ENCODE measurements around the gene ZNF682. TPM values are rescaled to one million over a fixed set of nuclear protein-coding genes. Genes with fewer than 3 reads are reported as not detected.

Gene ZNF682
- total RNA-seq, 1 experiment from 2014 or later, result not detected

DNA sequence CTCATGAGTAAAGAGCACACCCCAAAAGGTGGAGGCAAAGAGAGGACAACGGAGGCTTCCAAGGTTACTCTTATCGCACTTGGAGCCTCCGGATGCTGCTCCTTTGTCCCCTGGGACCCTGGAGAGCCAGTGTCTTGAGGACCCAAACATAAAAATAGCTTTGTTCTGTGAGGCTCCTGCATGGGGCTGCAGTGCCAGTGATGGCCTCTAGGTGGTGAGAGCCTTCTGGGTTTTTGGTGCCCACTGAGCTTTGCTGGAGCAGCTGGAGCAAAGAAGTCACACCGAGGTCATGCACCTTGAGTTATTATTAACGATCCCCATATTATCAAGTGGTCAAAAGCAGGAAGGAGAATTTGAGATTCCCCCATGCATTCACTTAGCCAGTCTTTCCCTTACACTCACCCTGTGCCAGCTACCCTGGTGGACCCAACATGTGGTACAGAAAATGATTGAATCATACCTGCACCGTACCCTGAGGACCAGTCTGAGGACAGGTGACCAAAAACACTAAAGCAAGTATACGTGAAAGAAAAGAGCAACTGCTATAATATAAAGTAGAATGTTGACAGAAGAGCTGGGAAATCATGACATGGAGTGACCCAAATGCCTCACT is 41.5 kb downstream of the ZNF682 start:
- no peak overlapping the region for H3K27ac ChIP-seq (ENCODE audit: low read depth, low read length)
- intact Hi-C loops (cut with micrococcal nuclease), result no loop called here
- H4K20me1 ChIP-seq (ENCODE audit: insufficient read depth), result no peaks in the 10 kb centered on the region
- no peaks in the 10 kb centered on the region for H3K4me1 ChIP-seq (ENCODE audit: control insufficient read depth in 1 of 2, insufficient read depth in 2 of 2, low read length in 2 of 2)
- no peak overlapping the region for H3K4me3 ChIP-seq (replicated peaks in 1 of 2; ENCODE audit: low read depth in 1 of 2, low read length in 2 of 2)
- BruUV-seq (replicated peaks), result no TSS peak
- H3K9me2 ChIP-seq (ENCODE audit: insufficient read depth), result no peaks in the 10 kb centered on the region
- H3K36me3 ChIP-seq (ENCODE audit: control insufficient read depth in 1 of 2, insufficient read depth in 2 of 2, low read length in 2 of 2), result no peaks in the 10 kb centered on the region
- no peak for TF ChIP-seq POLR2A (IDR thresholded peaks at IDR 0.05; ENCODE audit: borderline replicate concordance, extremely low read depth, insufficient read depth, insufficient read length)
- TF ChIP-seq, protein P1, sequence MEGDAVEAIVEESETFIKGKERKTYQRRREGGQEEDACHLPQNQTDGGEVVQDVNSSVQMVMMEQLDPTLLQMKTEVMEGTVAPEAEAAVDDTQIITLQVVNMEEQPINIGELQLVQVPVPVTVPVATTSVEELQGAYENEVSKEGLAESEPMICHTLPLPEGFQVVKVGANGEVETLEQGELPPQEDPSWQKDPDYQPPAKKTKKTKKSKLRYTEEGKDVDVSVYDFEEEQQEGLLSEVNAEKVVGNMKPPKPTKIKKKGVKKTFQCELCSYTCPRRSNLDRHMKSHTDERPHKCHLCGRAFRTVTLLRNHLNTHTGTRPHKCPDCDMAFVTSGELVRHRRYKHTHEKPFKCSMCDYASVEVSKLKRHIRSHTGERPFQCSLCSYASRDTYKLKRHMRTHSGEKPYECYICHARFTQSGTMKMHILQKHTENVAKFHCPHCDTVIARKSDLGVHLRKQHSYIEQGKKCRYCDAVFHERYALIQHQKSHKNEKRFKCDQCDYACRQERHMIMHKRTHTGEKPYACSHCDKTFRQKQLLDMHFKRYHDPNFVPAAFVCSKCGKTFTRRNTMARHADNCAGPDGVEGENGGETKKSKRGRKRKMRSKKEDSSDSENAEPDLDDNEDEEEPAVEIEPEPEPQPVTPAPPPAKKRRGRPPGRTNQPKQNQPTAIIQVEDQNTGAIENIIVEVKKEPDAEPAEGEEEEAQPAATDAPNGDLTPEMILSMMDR (IDR thresholded peaks at IDR 0.05 in 2 of 3, conservative IDR thresholded peaks at IDR 0.05 in 1 of 3; ENCODE audit: borderline replicate concordance in 1 of 3, insufficient read depth in 1 of 3, low read depth in 2 of 3, low read length in 2 of 3), result peak in 2 of 3 experiments; percentile 39 to 61; a peak in 4 of 6 replicates
- ATAC-seq (no peak), DNase-seq (ENCODE audit: low read depth, low spot score) (no peak)
- no peaks in the 10 kb centered on the region for H3K79me2 ChIP-seq (ENCODE audit: insufficient read depth, low read length)
- no peak overlapping the region for H3K4me2 ChIP-seq (ENCODE audit: low read length)
- no peaks in the 10 kb centered on the region for H3K27me3 ChIP-seq (ENCODE audit: insufficient read depth, low read length)
- ChIA-PET RAD21 (ENCODE audit: low non-redundant PET in 1 of 2, low total read pairs in 2 of 2, uncharacterized antibody in 2 of 2, unreplicated experiment in 2 of 2) (no interaction called here), CTCF (no interaction called here), POLR2A (no interaction called here)
- no peak overlapping the region for H2AFZ ChIP-seq (ENCODE audit: low read depth, low read length, poor library complexity, severe bottlenecking)
- no peak overlapping the region for H3K9ac ChIP-seq (ENCODE audit: low read length)
- H3K9me3 ChIP-seq (ENCODE audit: control insufficient read depth in 1 of 2, insufficient read depth in 1 of 2, low read depth in 1 of 2, low read length in 2 of 2), result peaks cover 16 to 30% of the 10 kb centered on the region in 2 experiments; a peak in 2 of 4 replicates

DNA sequence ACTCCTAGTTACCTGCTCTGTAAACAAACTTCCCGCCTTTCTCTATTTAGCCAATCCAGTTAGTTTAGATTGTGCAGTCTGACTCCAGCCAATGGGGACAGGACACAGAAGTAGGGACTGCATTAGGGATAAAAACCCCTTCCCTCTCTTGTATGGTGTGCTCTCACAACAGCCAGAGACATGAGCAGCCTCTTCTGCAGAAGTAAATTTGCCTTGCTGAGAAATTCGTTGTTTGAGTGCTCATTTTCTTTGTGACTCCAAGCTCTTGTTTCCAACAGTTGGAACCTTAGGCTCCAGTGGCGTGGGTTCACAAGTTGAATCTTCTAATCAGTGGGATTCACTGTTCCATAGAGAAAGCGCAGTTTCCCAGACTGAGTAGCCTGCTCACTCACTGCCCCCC is 72.4 kb downstream of the ZNF682 start:
- Histone ChIP-seq H3K9me3 (ENCODE audit: control insufficient read depth in 1 of 2, insufficient read depth in 1 of 2, low read depth in 1 of 2, low read length in 2 of 2) (peaks cover 4 to 7% of the 10 kb centered on the region in 2 experiments; a peak in 2 of 4 replicates), H3K4me2 (ENCODE audit: low read length) (no peak overlapping the region), H3K27ac (ENCODE audit: low read depth, low read length) (no peak overlapping the region), H3K9me2 (ENCODE audit: insufficient read depth) (no peaks in the 10 kb centered on the region), H2AFZ (ENCODE audit: low read depth, low read length, poor library complexity, severe bottlenecking) (no peak overlapping the region), H3K4me1 (ENCODE audit: control insufficient read depth in 1 of 2, insufficient read depth in 2 of 2, low read length in 2 of 2) (no peaks in the 10 kb centered on the region), H3K36me3 (ENCODE audit: control insufficient read depth in 1 of 2, insufficient read depth in 2 of 2, low read length in 2 of 2) (no peaks in the 10 kb centered on the region), H3K9ac (ENCODE audit: low read length) (no peak overlapping the region), H3K27me3 (ENCODE audit: insufficient read depth, low read length) (no peaks in the 10 kb centered on the region), H3K4me3 (replicated peaks in 1 of 2; ENCODE audit: low read depth in 1 of 2, low read length in 2 of 2) (no peak overlapping the region), H3K79me2 (ENCODE audit: insufficient read depth, low read length) (no peaks in the 10 kb centered on the region), H4K20me1 (ENCODE audit: insufficient read depth) (no peaks in the 10 kb centered on the region)
- BruUV-seq (replicated peaks), result no TSS peak
- CTCF ChIA-PET, result no interaction called here
- POLR2A ChIA-PET, result no interaction called here
- no peak for TF ChIP-seq EZH2 (IDR thresholded peaks at IDR 0.05)
- TF ChIP-seq, protein P1 (IDR thresholded peaks at IDR 0.05 in 2 of 3, conservative IDR thresholded peaks at IDR 0.05 in 1 of 3; ENCODE audit: borderline replicate concordance in 1 of 3, insufficient read depth in 1 of 3, low read depth in 2 of 3, low read length in 2 of 3), result no peak
- TF ChIP-seq JUND (IDR thresholded peaks at IDR 0.05), result no peak
- no peak for TF ChIP-seq SIN3A (IDR thresholded peaks at IDR 0.05; ENCODE audit: low read depth)
- no peak for TF ChIP-seq POLR2A (IDR thresholded peaks at IDR 0.05; ENCODE audit: borderline replicate concordance, extremely low read depth, insufficient read depth, insufficient read length)
- no peak for TF ChIP-seq ZFX (IDR thresholded peaks at IDR 0.05)
- TF ChIP-seq CEBPB (IDR thresholded peaks at IDR 0.05; ENCODE audit: low read depth), result no peak
- no peak for TF ChIP-seq SP1 (IDR thresholded peaks at IDR 0.05; ENCODE audit: low read depth)
- TF ChIP-seq EGR1 (IDR thresholded peaks at IDR 0.05; ENCODE audit: low read depth), result no peak
- no peak for TF ChIP-seq CBX3 (IDR thresholded peaks at IDR 0.05; ENCODE audit: low read depth)
- TF ChIP-seq YY1 (IDR thresholded peaks at IDR 0.05; ENCODE audit: extremely low read depth, insufficient replicate concordance, low read depth, low read length), result no peak
- ATAC-seq, result no peak
- RAD21 ChIA-PET (ENCODE audit: low non-redundant PET in 1 of 2, low total read pairs in 2 of 2, uncharacterized antibody in 2 of 2, unreplicated experiment in 2 of 2), result no interaction called here
- DNase-seq (ENCODE audit: low read depth, low spot score), result no peak
- intact Hi-C loops (cut with micrococcal nuclease), result no loop called here
